ENCODE measurements around the gene SCAANT1. TPM values are rescaled to one million over a fixed set of nuclear protein-coding genes. Genes with fewer than 3 reads are reported as not detected.

SCAANT1 gene
- total RNA-seq, 1 experiment from 2014 or later, result not detected

- Histone ChIP-seq H3K27me3 (ENCODE audit: insufficient read depth, low read depth) (no peaks in the 10 kb centered on the region), H3K4me3 (no peak overlapping the region), H2AFZ (no peak overlapping the region), H3K9me2 (ENCODE audit: insufficient read depth) (no peaks in the 10 kb centered on the region), H3K79me2 (ENCODE audit: low read depth) (no peaks in the 10 kb centered on the region), H3K36me3 (ENCODE audit: low read depth) (no peaks in the 10 kb centered on the region), H3K4me2 (no peak overlapping the region), H3K4me1 (replicated peaks; ENCODE audit: insufficient read depth) (peaks cover 6% of the 10 kb centered on the region), H3K9me3 (ENCODE audit: insufficient read depth, low read depth) (no peaks in the 10 kb centered on the region), H3F3A (ENCODE audit: insufficient read depth, low read depth) (no peaks in the 10 kb centered on the region), H4K20me1 (ENCODE audit: insufficient read depth) (no peaks in the 10 kb centered on the region), H3K27ac (no peak overlapping the region)
- no TSS peak for BruUV-seq (replicated peaks)
- TF ChIP-seq CTCF (conservative IDR thresholded peaks at IDR 0.05) (no peak), EZH2 (IDR thresholded peaks at IDR 0.05; ENCODE audit: low read depth) (no peak)
- no peak for DNase-seq
- POLR2A ChIA-PET (ENCODE audit: unreplicated experiment), result no interaction called here
- CTCF ChIA-PET, result no interaction called here
- intact Hi-C loops (cut with micrococcal nuclease; ENCODE audit: unreplicated experiment), result no loop called here
Observed at GRCh38 chr3:63905731-63906620, 6.2 kb downstream of the SCAANT1 start.

- BruUV-seq (replicated peaks), result no TSS peak
- ChIA-PET CTCF (no interaction called here), POLR2A (ENCODE audit: unreplicated experiment) (no interaction called here)
- no peak for TF ChIP-seq CTCF (conservative IDR thresholded peaks at IDR 0.05)
- no peak for TF ChIP-seq EZH2 (IDR thresholded peaks at IDR 0.05; ENCODE audit: low read depth)
- Histone ChIP-seq H3K9me3 (ENCODE audit: insufficient read depth, low read depth) (no peaks in the 10 kb centered on the region), H2AFZ (no peak overlapping the region), H3K36me3 (ENCODE audit: low read depth) (no peaks in the 10 kb centered on the region), H3K9me2 (ENCODE audit: insufficient read depth) (no peaks in the 10 kb centered on the region), H3K4me1 (replicated peaks; ENCODE audit: insufficient read depth) (no peaks in the 10 kb centered on the region), H3K4me2 (no peak overlapping the region), H3K27me3 (ENCODE audit: insufficient read depth, low read depth) (no peaks in the 10 kb centered on the region), H4K20me1 (ENCODE audit: insufficient read depth) (no peaks in the 10 kb centered on the region), H3K79me2 (ENCODE audit: low read depth) (no peaks in the 10 kb centered on the region), H3F3A (ENCODE audit: insufficient read depth, low read depth) (no peaks in the 10 kb centered on the region), H3K27ac (no peak overlapping the region), H3K4me3 (no peak overlapping the region)
- no peak for DNase-seq
- intact Hi-C loops (cut with micrococcal nuclease; ENCODE audit: unreplicated experiment), result no loop called here
Observed at GRCh38 chr3:63900459-63900858, 11.7 kb downstream of the SCAANT1 start.

DNA sequence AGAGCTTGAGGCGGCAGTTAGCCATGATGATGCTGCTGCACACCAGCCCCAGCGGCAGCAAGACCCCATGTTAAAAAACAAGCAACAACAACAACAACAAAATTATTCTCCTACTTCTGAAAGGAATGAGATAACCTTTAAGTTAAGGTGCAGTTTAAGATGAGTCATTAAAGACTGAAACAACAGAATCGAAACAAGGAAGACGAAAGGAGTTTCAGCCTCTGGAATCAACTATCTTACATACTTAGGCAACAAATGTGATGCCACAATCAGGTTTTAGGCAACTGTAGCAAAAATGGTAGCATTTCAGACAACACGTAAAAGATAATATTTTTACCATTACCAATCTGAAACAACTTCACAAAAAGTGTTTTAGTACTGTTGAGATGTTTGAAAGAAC, 12.2 kb downstream of the SCAANT1 start:
- H3K4me2 ChIP-seq, result no peak overlapping the region
- H3K27ac ChIP-seq, result no peak overlapping the region
- H3K4me3 ChIP-seq, result no peak overlapping the region
- TF ChIP-seq EZH2 (IDR thresholded peaks at IDR 0.05; ENCODE audit: low read depth), result no peak
- H2AFZ ChIP-seq, result no peak overlapping the region
- DNase-seq, result no peak
- H3K4me1 ChIP-seq (replicated peaks; ENCODE audit: insufficient read depth), result no peaks in the 10 kb centered on the region
- no peaks in the 10 kb centered on the region for H3K27me3 ChIP-seq (ENCODE audit: insufficient read depth, low read depth)
- no peaks in the 10 kb centered on the region for H3K79me2 ChIP-seq (ENCODE audit: low read depth)
- no peaks in the 10 kb centered on the region for H3K36me3 ChIP-seq (ENCODE audit: low read depth)
- ChIA-PET POLR2A (ENCODE audit: unreplicated experiment) (no interaction called here), CTCF (no interaction called here)
- BruUV-seq (replicated peaks), result no TSS peak
- no peaks in the 10 kb centered on the region for H3F3A ChIP-seq (ENCODE audit: insufficient read depth, low read depth)
- no peaks in the 10 kb centered on the region for H3K9me3 ChIP-seq (ENCODE audit: insufficient read depth, low read depth)
- H4K20me1 ChIP-seq (ENCODE audit: insufficient read depth), result no peaks in the 10 kb centered on the region
- H3K9me2 ChIP-seq (ENCODE audit: insufficient read depth), result no peaks in the 10 kb centered on the region
- intact Hi-C loops (cut with micrococcal nuclease; ENCODE audit: unreplicated experiment), result no loop called here
